HG03108 (cell line): Measurements from ENCODE around the gene HOXB13.

ENCODE experiments used
- ATAC-seq: cut with Tn5 transposase; IDR thresholded peaks from one replicate; pipeline ENCODE4 v1.9.1; 2021; ENCODE audit warnings: moderate library complexity; ENCODE audit not compliant: unreplicated experiment

Gene HOXB13

GRCh38 chr17:48748718-48749566, 20.4 kb upstream of the HOXB13 start:
- no peak for ATAC-seq

- ATAC-seq, result no peak
These were observed 19.2 kb upstream of the HOXB13 start for GRCh38 chr17:48747445-48748363.

GRCh38 chr17:48746916-48747444, 18.4 kb upstream of the HOXB13 start:
- no peak for ATAC-seq

GRCh38 chr17:48745381-48746275, 17.1 kb upstream of the HOXB13 start:
- no peak for ATAC-seq

- ATAC-seq, result no peak
These were observed 12.0 kb upstream of the HOXB13 start for GRCh38 chr17:48740537-48740936.

GRCh38 chr17:48738803-48739526, 10.4 kb upstream of the HOXB13 start:
- ATAC-seq, result no peak

- no peak for ATAC-seq
These were observed 9.9 kb upstream of the HOXB13 start for GRCh38 chr17:48738424-48738802.

- no peak for ATAC-seq
These were observed 8.9 kb upstream of the HOXB13 start for GRCh38 chr17:48737330-48738043.

- ATAC-seq, result no peak
These were observed 6.5 kb upstream of the HOXB13 start for GRCh38 chr17:48735062-48735351.

- ATAC-seq, result no peak
These were observed 5.9 kb upstream of the HOXB13 start for GRCh38 chr17:48734333-48735061.

GRCh38 chr17:48733632-48734328, 5.2 kb upstream of the HOXB13 start:
- ATAC-seq, result no peak

GRCh38 chr17:48732688-48733629, 4.4 kb upstream of the HOXB13 start:
- ATAC-seq, result no peak

- ATAC-seq, result no peak
These were observed 2.8 kb upstream of the HOXB13 start for GRCh38 chr17:48731355-48731754.

GRCh38 chr17:48730240-48730550, 1.6 kb upstream of the HOXB13 start:
- no peak for ATAC-seq

- ATAC-seq, result no peak
These were observed 1.0 kb upstream of the HOXB13 start for GRCh38 chr17:48729335-48730239.

- no peak for ATAC-seq
These were observed 955 bp downstream of the HOXB13 start for GRCh38 chr17:48727415-48728175.
